GM18861 (cell line): ENCODE results near the gene ATP2B3.
"Not testable (repeated sequence)": the region's sequence is repeated elsewhere in the genome, so short reads cannot be mapped to it uniquely, and the experiment has no call there.

ENCODE experiments used
- ATAC-seq: cut with Tn5 transposase; IDR thresholded peaks from one replicate; pipeline ENCODE4 v1.9.1; 2021; ENCODE audit not compliant: unreplicated experiment

ATP2B3 gene

DNA sequence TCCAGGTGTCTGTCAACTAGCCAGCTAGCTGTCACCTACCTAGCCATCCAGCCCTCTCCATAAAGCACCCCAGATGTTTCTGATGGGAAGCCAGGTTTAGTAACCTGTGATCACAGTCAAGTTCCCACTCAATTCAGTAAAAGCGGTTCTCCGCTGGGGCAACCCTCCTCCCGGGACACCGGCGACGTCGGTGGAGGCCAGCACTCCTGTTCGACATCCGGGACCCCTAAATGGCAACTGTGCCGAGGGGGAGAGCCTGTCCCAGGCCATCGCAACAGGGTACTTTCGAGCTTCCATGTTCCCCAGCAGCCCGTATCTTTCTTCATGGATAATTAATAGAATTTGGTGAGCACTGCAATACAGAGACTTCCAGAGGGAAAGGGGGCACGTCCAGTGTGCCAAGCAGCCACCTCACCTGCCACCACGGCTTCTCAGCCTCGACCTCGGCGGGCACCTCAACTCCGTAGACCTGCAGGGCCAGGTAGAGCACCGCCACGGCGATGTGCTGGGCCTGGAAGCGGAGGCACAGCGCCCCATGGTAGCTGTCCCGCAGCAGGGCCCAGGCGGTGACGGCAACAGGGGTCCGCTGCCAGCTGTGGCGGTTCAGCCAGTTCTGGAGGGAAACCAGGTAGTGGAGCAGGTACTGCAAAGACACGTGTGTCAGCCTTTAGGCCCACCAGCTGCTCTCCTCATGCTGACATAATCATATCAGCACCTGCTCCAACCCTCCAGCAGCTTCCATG lies 74.8 kb downstream of the ATP2B3 start:
- no peak for ATAC-seq

DNA sequence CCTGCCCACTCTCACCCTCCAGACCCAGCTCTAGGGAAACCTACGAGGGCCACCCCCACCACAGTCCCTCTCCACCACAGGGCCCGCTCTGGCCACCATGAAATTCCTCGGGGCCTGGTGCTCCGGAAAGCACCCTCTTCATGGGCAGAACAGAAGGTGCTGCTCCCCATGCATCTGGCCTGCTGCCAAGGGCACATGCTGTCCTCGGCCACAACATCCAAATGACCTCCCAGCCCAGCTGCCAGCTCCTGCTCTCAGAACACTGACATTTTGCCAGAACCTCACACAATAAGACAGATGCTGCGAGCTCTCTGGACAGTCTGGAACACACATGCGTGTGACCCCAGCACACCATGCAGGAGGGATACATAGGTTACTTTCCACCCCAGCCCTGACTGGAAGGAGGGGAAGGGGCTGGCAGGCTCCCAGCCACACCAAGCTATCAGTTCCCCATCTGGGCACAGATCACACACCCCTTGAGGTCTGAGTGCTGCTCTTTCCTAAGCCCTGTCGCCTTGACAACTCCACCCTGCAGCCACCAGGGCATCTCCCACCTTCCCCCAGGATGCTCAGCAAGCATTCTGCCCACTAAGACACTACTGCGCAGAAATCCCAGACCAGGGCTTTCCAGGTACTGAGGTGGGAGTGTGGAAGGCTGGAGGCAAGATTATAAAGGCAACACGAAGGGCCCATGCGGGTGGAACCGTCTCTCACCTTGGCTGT lies 75.7 kb downstream of the ATP2B3 start:
- ATAC-seq: no peak

DNA sequence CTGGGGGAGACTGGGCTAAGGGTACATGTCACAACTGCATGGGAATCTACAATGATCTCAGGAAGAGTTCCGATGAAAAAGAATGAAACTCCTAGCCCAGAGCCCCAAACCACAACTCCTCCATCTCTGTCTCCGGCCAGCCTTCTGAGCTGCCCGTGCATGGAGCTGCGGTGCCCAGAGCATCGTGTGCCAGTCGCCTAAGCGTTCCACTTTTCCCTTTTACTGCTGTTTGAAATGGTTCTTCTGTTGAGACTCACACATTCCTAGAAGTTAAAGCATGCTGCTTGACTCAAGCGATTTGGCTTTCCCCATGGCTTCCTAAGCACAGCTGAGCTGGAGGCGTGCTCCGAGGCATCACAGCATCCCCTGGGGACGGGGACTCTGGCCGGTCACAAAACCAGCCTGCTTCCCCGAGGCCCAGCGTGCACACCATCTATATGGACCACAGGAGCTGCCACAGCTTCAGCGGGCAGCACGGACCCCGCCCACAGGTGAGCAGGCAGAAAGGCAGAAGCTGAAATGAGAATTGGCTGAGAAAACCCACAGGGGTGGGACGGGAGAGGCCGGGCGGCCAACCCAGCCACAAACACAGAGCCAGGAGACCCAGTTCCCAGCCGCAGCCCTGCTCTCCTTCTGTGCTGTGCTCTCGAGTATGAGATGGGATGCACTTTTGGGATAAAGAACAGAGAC lies 76.5 kb downstream of the ATP2B3 start:
- ATAC-seq: no peak

DNA sequence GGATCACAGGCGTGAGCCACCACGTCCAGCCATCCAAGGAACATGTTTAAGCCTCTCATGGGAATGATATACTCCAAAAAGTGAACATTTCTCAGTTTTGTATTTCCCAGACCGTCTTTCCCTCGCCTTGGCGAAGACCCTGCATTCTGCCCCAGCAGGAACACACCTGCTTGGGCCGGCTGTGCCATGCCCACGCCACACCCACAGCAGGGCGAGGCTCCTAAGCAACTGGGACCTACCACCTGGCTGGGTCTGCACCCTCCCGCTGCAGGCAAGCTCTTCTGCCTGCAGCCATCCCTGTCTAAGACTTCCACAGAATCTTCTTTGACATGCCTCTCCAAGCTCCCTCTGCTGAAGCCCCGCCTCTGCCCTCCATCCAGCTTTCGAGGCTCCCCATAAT lies 77.9 kb downstream of the ATP2B3 start:
- no peak for ATAC-seq

DNA sequence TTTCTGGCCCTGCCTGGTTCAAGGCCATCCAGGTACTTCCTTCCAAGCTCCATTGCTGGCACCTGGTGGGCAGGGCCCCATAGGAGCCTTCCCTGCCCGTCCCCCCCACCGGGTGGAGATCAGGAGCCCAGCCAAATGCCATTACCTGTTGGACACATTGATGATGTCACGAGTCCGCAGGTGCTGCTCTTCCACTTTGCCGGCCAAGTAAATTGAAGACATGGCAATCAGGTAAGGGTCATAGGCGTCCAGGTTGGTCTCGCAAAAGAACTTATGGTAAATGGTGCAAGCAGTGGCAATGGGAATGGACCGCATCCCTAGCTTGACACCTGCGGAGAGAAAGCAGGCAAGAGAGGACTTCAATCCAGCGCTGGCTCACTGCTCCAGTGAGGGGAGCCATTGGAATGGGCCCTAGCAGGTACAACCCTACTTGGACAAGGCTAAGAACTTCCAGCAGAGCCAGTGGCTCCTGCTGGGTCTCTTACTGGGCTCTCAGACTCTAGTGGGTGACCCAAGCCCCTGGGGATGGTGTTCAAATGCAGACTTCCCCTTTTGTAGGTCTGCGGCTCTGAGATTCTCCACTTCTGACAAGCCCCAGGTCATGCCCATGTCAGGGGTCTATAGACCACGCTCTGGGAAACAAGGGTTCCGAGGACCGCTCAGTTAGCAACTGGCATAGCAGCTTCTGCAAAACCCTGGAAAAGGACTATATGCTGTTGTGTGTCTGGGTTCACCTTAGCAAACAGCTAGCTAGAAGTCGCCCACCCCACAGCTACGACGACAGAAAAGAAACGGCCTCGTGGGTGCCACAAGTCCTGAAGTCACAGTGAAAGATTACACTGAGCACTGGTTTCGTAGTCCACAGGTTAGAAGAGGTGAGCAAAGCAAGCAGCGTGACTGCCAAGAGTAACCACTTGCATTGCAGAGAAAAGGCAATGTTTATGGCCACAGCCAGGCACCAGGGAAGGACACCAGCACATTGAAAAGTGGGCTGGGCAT lies 78.7 kb downstream of the ATP2B3 start:
- no peak for ATAC-seq

DNA sequence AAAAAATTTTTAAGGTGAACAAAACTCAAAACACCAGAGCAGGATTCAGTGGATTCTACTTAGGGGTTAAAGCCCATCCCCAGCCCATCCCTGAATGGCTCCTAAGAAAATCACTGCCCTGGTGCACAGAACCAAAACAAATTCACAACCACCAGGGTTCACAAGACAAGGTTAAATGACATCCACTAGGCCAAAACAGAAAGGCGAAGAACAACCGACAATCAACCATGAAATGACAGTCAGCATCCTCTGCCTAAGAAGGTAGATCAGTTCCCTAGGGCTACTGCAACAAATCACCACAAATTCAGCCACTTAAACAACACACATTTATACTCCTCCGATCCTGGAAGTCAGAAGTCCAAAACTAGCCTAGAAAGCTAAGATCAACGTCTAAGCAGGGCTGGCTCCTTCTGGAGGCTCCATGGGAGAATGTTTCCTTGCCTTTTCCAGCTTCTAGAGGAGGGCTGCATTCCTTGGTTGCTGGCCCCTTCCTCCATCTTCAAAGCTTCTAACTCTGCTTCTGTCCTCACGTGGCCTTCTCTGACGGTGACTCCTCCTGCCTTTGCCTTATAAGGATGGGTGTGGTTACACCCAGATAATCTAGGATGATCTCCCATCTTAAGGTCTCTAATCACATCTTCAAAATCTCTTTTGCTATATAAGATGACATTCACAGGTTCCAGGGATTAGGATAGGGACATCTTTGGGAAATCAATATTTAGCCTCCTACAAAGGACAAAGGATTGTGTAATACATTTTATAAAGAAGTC lies 79.7 kb downstream of the ATP2B3 start:
- no peak for ATAC-seq

DNA sequence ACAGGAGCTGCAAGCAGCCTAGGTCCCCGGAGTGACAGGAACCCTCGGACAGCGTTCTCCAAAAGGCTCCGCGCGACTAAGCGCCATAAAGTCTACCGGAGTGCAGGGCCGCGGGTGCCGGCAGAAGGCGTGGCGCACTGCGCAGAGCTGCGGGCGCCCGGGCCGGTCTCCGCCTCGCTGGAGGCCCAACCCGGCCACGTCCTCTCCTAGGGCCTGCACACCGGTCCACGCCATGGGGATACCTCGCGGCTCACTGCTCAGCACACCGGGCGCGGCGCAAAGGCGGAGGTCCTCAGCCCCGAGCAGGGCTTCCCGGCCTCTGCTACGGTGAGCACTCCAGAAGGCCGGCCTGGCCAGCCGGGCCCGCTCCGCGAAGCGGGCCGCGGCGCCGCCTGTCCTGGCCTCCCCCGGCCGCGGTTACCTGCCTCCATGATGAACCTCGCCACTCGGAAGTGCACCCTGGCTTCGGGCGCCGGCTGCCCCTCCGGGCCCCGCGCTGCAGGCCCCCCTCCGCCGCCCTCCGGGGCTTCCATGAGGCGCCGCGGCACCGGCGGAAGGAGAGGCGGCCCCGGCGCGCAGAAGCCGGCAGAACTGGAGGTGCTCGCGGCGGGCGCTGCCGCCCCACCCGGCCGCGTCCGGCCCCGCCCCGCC lies 81.2 kb downstream of the ATP2B3 start, which contains the start of gene CCNQ:
TSS of gene CCNQ (minus strand) at position 599 of the 651 bp plus-strand sequence. CDS start at position 533, 66 bp downstream.
- peak; percentile 37 for ATAC-seq

DNA sequence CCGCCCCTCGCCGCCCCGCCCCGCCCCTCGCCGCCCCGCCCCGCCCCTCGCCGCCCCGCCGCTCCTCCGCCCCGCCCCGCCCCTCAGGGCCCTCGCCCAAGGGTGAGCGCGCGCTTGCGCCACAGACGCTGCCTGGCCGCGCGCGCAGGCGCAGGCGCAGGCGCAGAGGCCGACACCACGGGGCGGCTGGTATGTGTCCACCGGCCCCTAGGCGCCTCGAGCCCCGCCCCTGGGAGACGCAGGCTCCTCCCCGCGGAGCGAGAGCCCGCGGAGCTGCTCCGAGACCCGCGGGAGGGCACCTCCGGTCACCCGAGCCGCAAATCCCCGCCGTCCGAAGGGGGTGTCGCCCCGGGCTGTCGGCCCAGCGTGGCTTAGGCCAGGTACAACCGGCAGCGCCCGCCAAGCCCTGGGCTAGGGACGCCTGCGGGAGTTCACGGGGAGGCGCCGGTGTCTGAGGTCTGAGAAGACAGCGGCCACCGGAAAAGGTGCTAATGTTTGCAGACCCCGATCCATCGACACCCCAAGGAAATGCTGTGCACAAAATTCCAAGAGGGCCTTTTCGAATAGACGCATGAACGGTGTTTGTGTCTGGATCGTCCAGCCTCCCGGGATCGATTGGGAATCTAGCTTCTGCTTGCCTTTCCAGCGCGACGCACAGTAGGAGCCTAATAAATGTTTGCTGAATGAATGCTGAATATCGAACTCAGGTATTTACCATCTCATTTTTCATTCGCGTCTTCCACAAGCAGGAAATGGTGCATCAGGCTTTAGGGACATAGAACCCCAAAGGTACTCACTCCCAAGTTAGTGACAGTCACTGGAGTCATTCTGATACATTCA lies 82.0 kb downstream of the ATP2B3 start:
- peak; percentile 70 for ATAC-seq

DNA sequence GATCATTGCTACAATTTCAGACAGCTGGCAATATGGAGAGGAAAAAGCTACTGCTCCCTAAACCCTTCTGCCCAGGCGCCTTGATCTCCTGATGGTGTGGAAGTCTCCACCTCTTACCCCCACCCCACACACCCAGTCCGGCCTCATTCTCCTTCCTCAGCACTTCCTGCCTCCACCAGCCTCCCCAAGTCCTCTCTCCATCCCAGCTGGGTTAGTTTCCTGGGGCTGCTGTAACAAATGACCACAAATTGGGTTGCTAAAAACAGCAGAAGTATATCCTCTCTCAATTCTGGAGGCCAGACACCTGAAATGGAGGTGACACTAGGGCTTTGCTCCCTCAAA lies 82.6 kb downstream of the ATP2B3 start:
- no peak for ATAC-seq

DNA sequence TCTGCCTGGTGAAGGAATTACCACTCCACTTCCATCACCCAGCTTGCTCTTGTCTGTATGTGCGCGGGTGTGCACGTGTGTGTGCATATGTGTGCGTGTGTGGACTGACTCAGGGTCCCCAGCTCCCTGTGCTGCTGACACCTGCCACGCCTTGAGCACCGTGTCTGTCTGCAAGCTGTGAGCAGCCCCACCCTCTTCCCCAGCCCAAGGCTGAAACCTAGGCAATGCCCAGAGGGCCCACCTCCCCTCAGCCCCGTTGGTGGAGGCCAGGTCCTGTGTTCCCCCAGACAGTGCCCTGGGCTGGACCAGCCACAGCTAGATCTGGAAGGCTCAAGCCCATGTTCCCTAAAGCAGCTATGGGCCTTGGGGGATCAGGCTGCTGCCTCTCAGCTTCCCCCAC lies 83.5 kb downstream of the ATP2B3 start:
- ATAC-seq: no peak

DNA sequence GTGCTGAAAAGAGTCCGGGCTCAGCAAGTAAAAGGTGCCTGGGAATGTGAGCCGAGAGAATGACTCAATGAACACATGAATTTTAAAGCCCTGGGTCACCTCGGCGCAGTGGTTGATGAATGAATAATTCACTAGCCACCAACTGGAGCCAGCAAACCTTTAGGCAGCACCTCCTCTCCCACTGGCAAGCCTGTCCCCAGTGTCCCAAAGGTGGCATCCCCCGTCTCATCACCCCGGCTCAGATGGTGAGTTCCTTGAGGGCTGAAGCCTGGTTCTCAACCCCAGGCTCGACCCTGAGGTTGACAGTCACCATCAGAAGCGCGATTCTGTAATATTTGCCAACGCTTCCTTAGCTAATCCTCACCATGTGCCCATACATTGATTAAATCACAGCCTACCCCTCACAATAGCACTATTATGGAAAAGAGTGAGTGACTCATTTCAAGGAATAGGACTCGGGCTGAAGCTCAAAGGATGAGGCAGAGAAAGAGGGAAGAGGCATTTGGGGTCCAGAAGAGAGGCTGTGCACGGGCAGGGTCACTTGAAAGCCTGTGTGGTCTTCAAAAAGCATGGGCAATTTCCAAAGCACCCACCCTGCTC lies 84.2 kb downstream of the ATP2B3 start:
- ATAC-seq: no peak

DNA sequence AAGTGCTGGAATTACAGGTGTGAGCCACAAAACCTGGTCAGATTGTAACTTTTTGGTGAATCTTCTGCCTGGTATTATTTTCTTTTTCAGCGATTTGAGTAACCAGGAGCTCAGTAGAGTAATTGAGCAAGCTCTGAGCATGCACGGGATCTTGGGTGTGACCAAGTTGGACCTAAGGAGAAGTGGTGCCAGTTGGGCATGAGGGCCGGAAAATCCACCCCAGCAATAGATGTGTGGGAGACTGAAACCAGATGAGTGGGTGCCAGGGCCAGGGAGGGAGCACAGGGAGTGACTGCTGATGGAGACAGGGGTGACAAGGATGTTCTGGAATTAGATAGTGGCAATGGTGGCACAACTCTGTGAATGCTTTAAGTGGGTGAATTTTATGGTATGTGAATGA lies 85.2 kb downstream of the ATP2B3 start:
- no peak for ATAC-seq

DNA sequence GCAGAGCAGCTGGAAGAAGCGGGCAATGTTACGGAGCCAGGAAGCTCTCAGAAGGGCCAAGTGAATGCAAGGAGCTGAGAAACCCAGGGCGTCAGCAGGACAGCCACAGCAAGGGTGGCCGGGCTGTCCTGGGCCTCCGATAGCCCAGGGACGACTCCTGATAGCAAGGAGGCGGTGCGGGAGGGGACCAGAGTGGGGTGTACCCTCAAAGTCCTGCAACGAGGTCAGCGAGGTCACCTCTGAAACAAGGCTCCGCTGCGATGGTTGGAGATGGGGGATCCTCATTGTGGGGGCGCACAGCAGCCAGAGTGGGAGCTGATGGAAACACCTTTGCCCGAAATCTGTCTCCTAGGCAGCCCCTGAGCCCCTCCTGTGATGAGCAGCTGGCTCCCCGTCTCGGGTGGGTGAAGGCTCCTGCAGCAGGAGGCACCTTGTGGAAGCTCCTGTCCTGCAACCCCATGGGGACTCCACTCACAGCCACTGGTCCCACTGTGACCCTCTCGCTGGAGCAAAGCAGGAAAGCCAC lies 85.8 kb downstream of the ATP2B3 start:
- no peak for ATAC-seq

DNA sequence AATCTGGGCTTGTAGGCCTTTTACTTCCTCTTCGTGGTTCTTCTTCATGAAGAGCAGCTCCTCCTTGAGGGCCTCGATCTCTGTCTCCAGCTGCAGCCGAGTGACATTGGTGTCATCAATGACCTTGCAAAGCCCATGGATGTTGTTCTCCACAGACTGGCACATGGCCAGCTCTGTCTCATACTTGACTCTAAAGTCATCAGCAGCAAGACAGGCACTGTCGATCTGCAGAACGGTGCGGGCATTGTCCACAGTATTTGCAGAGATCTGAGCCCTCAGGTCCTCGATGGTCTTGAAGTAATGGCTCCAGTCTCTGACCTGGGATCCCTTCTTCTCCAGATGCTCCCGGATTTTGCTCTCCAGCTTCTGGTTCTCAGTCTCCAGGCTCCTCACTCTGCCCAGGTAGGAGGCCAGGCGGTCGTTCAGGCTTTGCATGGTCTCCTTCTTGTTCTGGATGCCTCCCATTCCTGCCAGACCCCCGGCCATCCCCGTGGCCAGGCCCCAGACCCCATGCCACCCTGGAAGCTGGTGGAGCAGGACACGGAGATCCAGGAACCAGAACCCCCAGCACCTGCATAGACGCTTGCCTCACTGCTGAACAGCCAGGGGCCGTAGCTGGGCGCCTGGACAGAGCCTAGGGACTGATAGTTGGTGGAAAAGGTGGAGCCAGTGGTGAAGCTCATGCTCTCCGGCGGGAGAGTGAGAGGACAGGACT lies 87.4 kb downstream of the ATP2B3 start:
- not testable (repeated sequence) for ATAC-seq

DNA sequence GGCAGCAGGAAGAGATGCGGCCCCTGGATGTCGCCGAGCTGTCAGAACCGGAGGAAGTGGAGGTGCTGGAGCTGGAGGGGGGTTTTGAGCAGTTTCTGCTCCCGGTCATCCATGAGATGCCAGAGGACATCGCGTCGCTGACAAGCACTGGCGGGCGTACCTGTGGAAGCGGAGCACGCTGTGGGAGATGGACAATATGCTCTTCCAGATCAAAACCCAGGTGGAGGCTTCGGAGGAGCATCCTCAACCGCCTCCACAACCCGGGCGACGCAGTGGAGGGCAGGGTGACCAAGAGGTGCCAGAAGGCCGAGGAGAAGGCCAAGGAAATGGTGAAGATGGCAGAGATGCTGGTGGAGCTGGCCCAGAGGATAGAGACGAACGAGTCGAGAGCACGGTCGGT lies 89.1 kb downstream of the ATP2B3 start:
- no peak for ATAC-seq

DNA sequence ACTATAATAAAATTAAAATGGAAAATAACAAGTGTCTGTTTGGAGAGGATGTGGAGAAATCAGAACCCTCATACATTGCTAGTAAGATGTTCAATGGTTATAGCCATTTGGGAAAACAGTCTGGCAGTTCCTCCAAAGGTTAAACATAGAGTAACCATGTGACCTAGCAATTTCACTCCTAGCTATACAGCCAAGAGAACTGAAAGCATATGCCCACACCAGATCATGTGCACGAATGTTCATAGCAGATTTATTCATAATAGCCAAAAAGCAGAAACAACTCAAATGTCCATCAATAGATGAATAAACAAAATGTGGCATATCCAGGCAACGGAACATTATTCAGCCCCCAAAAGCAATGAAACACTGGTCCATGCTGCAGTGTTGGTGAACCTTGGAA lies 90.9 kb downstream of the ATP2B3 start:
- no peak for ATAC-seq

DNA sequence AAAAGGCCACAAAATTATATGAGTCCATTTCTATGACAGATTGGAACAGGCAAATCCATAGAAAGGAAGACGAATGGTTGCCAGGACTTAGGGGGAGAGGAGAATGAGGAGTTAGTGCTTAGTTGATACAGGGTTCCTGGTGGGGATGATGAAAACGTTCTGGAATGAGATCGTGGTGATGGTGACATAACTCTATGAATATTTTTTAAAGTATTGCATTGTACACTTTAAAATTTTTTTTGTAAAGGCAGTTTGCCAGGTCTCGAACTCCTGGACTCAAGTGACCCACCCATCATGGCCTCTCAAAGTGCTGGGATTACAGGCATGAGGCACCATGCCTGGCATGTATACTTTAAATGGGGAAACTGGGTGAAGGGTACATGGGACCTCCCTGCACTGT lies 91.4 kb downstream of the ATP2B3 start:
- ATAC-seq: no peak
